H7 (cell line): ENCODE measurements around the gene SPI1. TPM values are rescaled to one million over a fixed set of nuclear protein-coding genes. Genes with fewer than 3 reads are reported as not detected.

Experiments
- DNase-seq: peaks from one replicate; pipeline ENCODE4 v3.0.0; 2012
- H3K27me3 ChIP-seq: 2 replicates; pipeline ENCODE4 v1.6.0; 2011; ENCODE audit warnings: mild to moderate bottlenecking, low read length; ENCODE audit not compliant: control insufficient read depth, insufficient read depth
- H3K36me3 ChIP-seq: replicated peaks from 2 replicates; pipeline ENCODE4 v1.5.1; 2011; ENCODE audit warnings: low read length; ENCODE audit not compliant: control insufficient read depth, insufficient read depth
- H3K4me3 ChIP-seq: 2 replicates; pipeline ENCODE4 v1.5.1; 2011; ENCODE audit warnings: low read depth, mild to moderate bottlenecking, control low read depth, low read length, moderate library complexity; ENCODE audit not compliant: insufficient read depth
- total RNA-seq: library from RNA; depleted of rRNA; stranded (reverse); fragments of >200 nt; shearing (Covaris generic); gene quantifications from 2 replicates; pipeline ENCODE4 v1.2.3, GENCODE V29; 2014

Gene SPI1
- total RNA-seq, 1 experiment from 2014 or later, result 0.42 TPM

- H3K36me3 ChIP-seq, result no peaks in the 10 kb centered on the region; the same call in 1 of the 2 replicates
- H3K27me3 ChIP-seq, result no peaks in the 10 kb centered on the region
- no peak overlapping the region for H3K4me3 ChIP-seq
- no peak for DNase-seq
These were observed 16.9 kb downstream of the SPI1 start for GRCh38 chr11:47361419-47361818.

DNA sequence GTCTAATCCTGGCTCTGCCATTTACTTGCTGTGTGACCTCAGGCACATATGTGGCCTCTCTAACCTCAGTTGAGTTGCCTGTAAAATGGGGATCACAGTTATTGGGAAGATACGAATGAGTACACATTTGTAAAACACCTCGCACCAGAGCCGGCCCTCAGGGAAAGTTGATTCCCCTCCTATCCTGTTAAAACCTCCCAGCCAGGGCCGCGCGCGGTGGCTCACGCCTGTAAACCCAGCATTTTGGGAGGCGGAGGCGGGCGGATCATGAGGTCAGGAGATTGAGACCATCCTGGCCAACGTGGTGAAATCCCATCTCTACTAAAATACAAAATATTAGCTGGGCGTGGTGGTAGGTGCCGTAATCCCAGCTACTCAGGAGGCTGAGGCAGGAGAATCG lies 18.0 kb downstream of the SPI1 start:
- no peak for DNase-seq
- Histone ChIP-seq H3K36me3 (no peaks in the 10 kb centered on the region; the same call in 1 of the 2 replicates), H3K4me3 (no peak overlapping the region), H3K27me3 (no peaks in the 10 kb centered on the region)

GRCh38 chr11:47359586-47359985 lies 18.8 kb downstream of the SPI1 start:
- no peak for DNase-seq

GRCh38 chr11:47359162-47359561 lies 19.2 kb downstream of the SPI1 start:
- DNase-seq, result no peak
- H3K27me3 ChIP-seq, result no peaks in the 10 kb centered on the region

More at GRCh38 chr11:47359586-47359985, 18.8 kb downstream of the SPI1 start:
- H3K4me3 ChIP-seq, result no peak overlapping the region
- H3K27me3 ChIP-seq, result no peaks in the 10 kb centered on the region
- H3K36me3 ChIP-seq, result no peaks in the 10 kb centered on the region; the same call in 1 of the 2 replicates

GRCh38 chr11:47358731-47359051 lies 19.7 kb downstream of the SPI1 start:
- peak; percentile 47 for DNase-seq
- H3K4me3 ChIP-seq, result no peak overlapping the region
- no peaks in the 10 kb centered on the region; the same call in 1 of the 2 replicates for H3K36me3 ChIP-seq
- no peaks in the 10 kb centered on the region for H3K27me3 ChIP-seq

More at GRCh38 chr11:47359162-47359561, 19.2 kb downstream of the SPI1 start:
- Histone ChIP-seq H3K36me3 (no peaks in the 10 kb centered on the region; the same call in 1 of the 2 replicates), H3K4me3 (no peak overlapping the region)

DNA sequence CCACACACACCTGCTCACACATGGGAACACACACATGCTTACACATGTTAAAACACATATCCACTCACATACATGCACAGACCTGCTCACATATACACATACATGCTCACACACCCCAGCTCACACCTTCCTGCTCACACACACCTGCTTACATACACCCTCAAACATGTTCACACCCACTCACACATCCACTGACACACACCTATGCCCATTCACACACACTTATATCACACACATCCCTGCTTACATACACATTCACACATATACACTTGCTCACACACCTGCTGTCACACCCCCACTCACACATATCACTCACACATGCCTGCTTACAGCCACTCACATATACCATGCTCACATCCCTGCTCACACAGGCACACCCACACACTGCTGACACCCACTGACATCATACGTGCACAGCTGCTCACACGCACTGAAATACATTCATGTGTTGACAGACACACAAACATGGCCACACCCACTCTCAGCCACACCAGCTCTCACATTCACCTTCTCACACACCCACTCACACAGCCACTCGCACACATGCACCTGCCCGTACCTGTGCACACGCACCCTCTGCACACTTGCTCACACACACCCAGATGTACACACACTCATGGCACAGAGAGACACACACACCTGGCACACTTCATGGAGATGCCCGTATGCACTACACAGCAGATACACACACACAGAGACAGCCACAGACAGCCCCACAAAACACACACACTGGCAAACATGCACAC lies 20.2 kb downstream of the SPI1 start:
- H3K4me3 ChIP-seq, result no peak overlapping the region
- no peaks in the 10 kb centered on the region; the same call in 1 of the 2 replicates for H3K36me3 ChIP-seq
- no peaks in the 10 kb centered on the region for H3K27me3 ChIP-seq
- DNase-seq, result no peak

DNA sequence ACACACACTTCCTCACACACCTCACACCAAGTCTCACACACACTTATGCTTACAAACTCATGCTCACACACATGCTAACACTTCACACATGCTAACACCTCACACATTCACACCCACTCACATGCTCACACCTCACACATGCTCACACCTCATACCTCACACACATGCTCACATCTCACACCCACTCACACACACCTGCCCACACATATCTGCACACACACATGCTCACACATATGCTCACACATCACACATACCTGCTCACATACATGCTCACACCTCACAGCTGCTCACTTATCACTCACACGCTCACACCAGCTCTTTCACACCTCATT lies 21.4 kb downstream of the SPI1 start:
- H3K27me3 ChIP-seq, result no peaks in the 10 kb centered on the region
- no peak overlapping the region for H3K4me3 ChIP-seq
- no peaks in the 10 kb centered on the region; the same call in 1 of the 2 replicates for H3K36me3 ChIP-seq
- no peak for DNase-seq

GRCh38 chr11:47356129-47356997 lies 22.0 kb downstream of the SPI1 start:
- no peak for DNase-seq
- no peaks in the 10 kb centered on the region; the same call in 1 of the 2 replicates for H3K36me3 ChIP-seq
- no peaks in the 10 kb centered on the region for H3K27me3 ChIP-seq
- no peak overlapping the region for H3K4me3 ChIP-seq

DNA sequence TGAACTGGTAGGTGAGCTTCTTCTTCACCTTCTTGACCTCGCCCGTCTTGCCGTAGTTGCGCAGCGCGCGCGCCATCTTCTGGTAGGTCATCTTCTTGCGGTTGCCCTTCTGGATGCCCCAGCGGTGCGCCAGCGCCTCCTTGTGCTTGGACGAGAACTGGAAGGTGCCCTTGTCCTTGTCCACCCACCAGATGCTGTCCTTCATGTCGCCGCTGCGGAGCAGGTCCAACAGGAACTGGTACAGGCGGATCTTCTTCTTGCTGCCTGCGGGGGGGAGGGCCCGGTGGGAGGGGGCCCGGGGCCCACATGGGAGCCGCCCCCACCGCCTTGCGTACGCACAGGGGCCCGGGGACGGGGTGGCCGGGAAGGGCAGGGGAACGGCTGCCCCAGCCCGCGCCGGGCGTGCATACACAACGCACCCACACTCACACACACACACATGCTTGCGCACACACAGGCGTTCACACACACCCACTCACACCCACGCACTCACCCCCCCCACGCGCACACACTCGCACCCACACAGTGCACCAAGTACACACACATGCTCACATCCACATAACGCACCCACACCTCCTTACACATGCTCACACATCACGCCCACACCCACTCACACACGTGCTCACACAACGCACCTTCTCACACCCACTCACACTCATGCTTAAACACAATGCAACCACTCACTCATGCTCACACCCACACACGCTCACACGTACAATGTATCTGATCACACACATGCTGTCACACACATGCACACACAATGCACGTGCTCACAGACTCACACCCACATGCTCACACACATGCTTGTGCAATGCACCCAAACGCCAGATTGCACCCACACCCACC lies 22.8 kb downstream of the SPI1 start:
- Histone ChIP-seq H3K27me3 (no peaks in the 10 kb centered on the region), H3K4me3 (peak overlapping the region; percentile 32), H3K36me3 (no peaks in the 10 kb centered on the region; the same call in 1 of the 2 replicates)
- peak; percentile 95 for DNase-seq

- Histone ChIP-seq H3K36me3 (no peaks in the 10 kb centered on the region; the same call in 1 of the 2 replicates), H3K27me3 (no peaks in the 10 kb centered on the region), H3K4me3 (peak overlapping the region; percentile 32)
- DNase-seq, result peak; percentile 94
These were observed 23.4 kb downstream of the SPI1 start for GRCh38 chr11:47354913-47355282.

- DNase-seq, result no peak
- no peaks in the 10 kb centered on the region for H3K27me3 ChIP-seq
- H3K36me3 ChIP-seq, result no peaks in the 10 kb centered on the region; the same call in 1 of the 2 replicates
- H3K4me3 ChIP-seq, result no peak overlapping the region
These were observed 24.2 kb downstream of the SPI1 start for GRCh38 chr11:47353978-47354774.

DNA sequence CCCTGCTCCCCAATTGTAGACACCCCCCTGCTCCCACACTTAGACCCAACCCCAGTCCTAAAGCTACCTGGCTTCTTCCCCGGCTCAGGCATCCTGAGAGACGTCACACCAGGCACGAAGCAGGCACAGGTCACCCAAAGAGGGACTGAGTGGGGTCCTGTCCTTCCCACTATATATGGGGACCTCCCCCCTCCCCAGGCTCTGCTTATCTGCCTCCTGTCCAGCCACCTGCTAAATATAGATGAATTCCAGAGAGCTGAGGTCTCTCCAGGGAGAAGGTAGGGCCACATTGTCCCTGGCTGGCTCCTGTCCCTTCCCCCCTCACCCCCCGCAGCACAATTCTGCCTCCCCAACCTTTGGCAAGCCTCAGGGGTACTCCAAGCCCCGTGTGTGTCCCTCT lies 25.8 kb downstream of the SPI1 start, which contains the start of gene MYBPC3:
TSS of gene MYBPC3 (minus strand) at position 147 of the 400 bp plus-strand sequence. CDS start at position 92, 55 bp downstream.
- Histone ChIP-seq H3K36me3 (no peaks in the 10 kb centered on the region; the same call in 1 of the 2 replicates), H3K4me3 (no peak within 1 kb of the TSS), H3K27me3 (no peaks in the 10 kb centered on the region)
- DNase-seq, result no peak

DNA sequence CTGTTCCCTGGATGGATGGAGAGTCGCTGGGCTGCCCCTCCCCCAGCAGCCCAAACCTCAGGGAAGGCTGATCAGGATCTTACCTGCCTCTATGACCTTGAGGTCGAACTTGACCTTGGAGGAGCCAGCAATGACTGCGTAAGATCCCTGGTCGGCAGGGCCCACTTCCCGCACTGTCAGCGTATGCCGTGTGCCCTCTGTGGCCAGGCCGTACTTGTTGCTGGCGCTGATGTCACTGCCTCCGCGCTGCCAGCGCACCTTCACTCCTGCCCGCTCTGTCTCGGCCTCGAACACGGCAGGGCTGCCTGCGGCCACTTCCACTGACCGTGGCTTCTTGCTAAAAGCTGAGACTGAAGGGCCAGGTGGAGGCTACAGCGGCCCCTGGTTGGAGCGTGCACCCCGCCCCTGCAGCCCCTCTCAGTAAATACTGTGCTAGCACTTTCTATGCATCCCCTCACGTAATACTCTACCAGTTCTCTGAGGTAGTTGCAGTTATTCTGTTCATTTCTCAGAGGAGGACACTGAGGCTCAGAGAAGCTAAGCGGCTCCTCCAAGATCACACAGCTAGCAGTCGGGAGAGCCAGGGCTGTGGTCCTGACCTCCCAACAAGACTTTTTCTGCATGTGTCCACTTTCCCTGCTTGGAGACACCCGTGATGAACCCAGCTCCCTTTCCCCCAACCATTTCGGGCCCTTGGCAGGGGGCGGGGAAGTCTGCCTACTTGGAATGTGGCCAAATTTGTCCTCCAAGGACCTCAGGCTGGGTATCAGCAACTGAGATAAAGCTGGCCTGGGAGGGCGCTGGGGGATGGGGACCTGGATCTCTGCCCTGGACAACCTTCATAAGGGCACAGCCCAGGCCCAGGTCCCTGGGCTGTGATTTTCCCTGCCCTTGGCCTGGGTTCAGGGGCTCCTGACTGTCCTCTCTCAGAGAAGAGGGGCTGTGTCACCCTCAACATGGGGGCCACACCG lies 26.9 kb downstream of the SPI1 start:
- no peaks in the 10 kb centered on the region; the same call in 1 of the 2 replicates for H3K36me3 ChIP-seq
- H3K4me3 ChIP-seq, result no peak overlapping the region
- no peak for DNase-seq
- H3K27me3 ChIP-seq, result no peaks in the 10 kb centered on the region
